HEK293 (cell line): Measurements from ENCODE around the gene RSKR.

Experiments used
- GFI1B ChIP-seq: fragments of 450-650 bp; formaldehyde crosslinking; IDR thresholded peaks from 2 replicates; pipeline ENCODE4 v1.5.1; 2016; ENCODE audit warnings: missing biosample characterization, missing genetic modification characterization
- GLIS1 ChIP-seq: fragments of 450-650 bp; formaldehyde crosslinking; IDR thresholded peaks from 2 replicates; pipeline ENCODE4 v1.5.1; 2016; ENCODE audit warnings: missing biosample characterization, missing genetic modification characterization
- GLIS2 ChIP-seq: fragments of 450-650 bp; formaldehyde crosslinking; IDR thresholded peaks from 2 replicates; pipeline ENCODE4 v1.5.1; 2016; ENCODE audit warnings: missing biosample characterization, missing genetic modification characterization
- KLF16 ChIP-seq: fragments of 450-650 bp; formaldehyde crosslinking; IDR thresholded peaks from 2 replicates; pipeline ENCODE4 v1.5.1; 2017; ENCODE audit warnings: missing biosample characterization, missing genetic modification characterization
- OSR2 ChIP-seq: fragments of 450-650 bp; formaldehyde crosslinking; IDR thresholded peaks from 2 replicates; pipeline ENCODE4 v1.5.1; 2016; ENCODE audit warnings: missing biosample characterization, missing genetic modification characterization
- PRDM1 ChIP-seq: fragments of 450-650 bp; formaldehyde crosslinking; IDR thresholded peaks from 2 replicates; pipeline ENCODE4; 2016; ENCODE audit warnings: missing biosample characterization, missing genetic modification characterization
- SCRT1 ChIP-seq: fragments of 450-650 bp; formaldehyde crosslinking; IDR thresholded peaks from 2 replicates; pipeline ENCODE4 v1.5.1; 2016; ENCODE audit warnings: missing biosample characterization, missing genetic modification characterization, borderline replicate concordance
- SP2 ChIP-seq: fragments of 450-650 bp; formaldehyde crosslinking; IDR thresholded peaks from 2 replicates; pipeline ENCODE4 v1.5.1; 2016; ENCODE audit warnings: missing biosample characterization, missing genetic modification characterization
- SP7 ChIP-seq: fragments of 450-650 bp; formaldehyde crosslinking; IDR thresholded peaks from 2 replicates; pipeline ENCODE4 v1.5.1; 2016; ENCODE audit warnings: missing biosample characterization, missing genetic modification characterization
- WT1 ChIP-seq: fragments of 450-650 bp; formaldehyde crosslinking; IDR thresholded peaks from 2 replicates; pipeline ENCODE4 v1.5.1; 2016; ENCODE audit warnings: missing biosample characterization, missing genetic modification characterization
- ZBTB7A ChIP-seq: fragments of 450-650 bp; formaldehyde crosslinking; IDR thresholded peaks from 2 replicates; pipeline ENCODE4 v1.5.1; 2016; ENCODE audit warnings: low read depth, missing biosample characterization, missing genetic modification characterization
- ZBTB8A ChIP-seq: fragments of 450-650 bp; formaldehyde crosslinking; IDR thresholded peaks from 2 replicates; pipeline ENCODE4 v1.5.1; 2016; ENCODE audit warnings: missing biosample characterization, missing genetic modification characterization
- ZEB2 ChIP-seq: fragments of 450-650 bp; formaldehyde crosslinking; IDR thresholded peaks from 2 replicates; pipeline ENCODE4 v1.5.1; 2016; ENCODE audit warnings: missing biosample characterization, missing genetic modification characterization
- ZFHX2 ChIP-seq: fragments of 450-650 bp; formaldehyde crosslinking; conservative IDR thresholded peaks from 2 replicates; pipeline ENCODE4 v1.5.1; 2016; ENCODE audit warnings: missing biosample characterization, missing genetic modification characterization
- ZFP3 ChIP-seq: fragments of 450-650 bp; formaldehyde crosslinking; IDR thresholded peaks from 2 replicates; pipeline ENCODE4 v1.5.1; 2016; ENCODE audit warnings: low read depth, missing biosample characterization, missing genetic modification characterization
- ZFP69B ChIP-seq: fragments of 450-650 bp; formaldehyde crosslinking; IDR thresholded peaks from 2 replicates; pipeline ENCODE4 v1.5.1; 2016; ENCODE audit warnings: missing biosample characterization, missing genetic modification characterization
- ZNF10 ChIP-seq: fragments of 450-650 bp; formaldehyde crosslinking; IDR thresholded peaks from 2 replicates; pipeline ENCODE4 v1.5.1; 2017; ENCODE audit warnings: missing biosample characterization, missing genetic modification characterization
- ZNF155 ChIP-seq: fragments of 450-650 bp; formaldehyde crosslinking; IDR thresholded peaks from 2 replicates; pipeline ENCODE4 v1.5.1; 2016; ENCODE audit warnings: missing biosample characterization, missing genetic modification characterization
- ZNF169 ChIP-seq: fragments of 450-650 bp; formaldehyde crosslinking; IDR thresholded peaks from 2 replicates; pipeline ENCODE4 v1.5.1; 2016; ENCODE audit warnings: missing biosample characterization, missing genetic modification characterization
- ZNF184 ChIP-seq: fragments of 450-650 bp; IDR thresholded peaks from 2 replicates; pipeline ENCODE4 v1.5.1; 2018; ENCODE audit warnings: missing biosample characterization, mild to moderate bottlenecking, missing genetic modification characterization
- ZNF2 ChIP-seq: fragments of 450-650 bp; formaldehyde crosslinking; IDR thresholded peaks from 2 replicates; pipeline ENCODE4 v1.5.1; 2016; ENCODE audit warnings: missing biosample characterization, missing genetic modification characterization
- ZNF211 ChIP-seq: fragments of 450-650 bp; formaldehyde crosslinking; IDR thresholded peaks from 2 replicates; pipeline ENCODE4 v1.5.1; 2016; ENCODE audit warnings: low read depth, missing biosample characterization, missing genetic modification characterization
- ZNF223 ChIP-seq: fragments of 450-650 bp; formaldehyde crosslinking; IDR thresholded peaks from 2 replicates; pipeline ENCODE4 v1.5.1; 2016; ENCODE audit warnings: missing biosample characterization, missing genetic modification characterization
- ZNF239 ChIP-seq: fragments of 450-650 bp; formaldehyde crosslinking; IDR thresholded peaks from 2 replicates; pipeline ENCODE4 v1.5.1; 2016; ENCODE audit warnings: missing biosample characterization, missing genetic modification characterization
- ZNF404 ChIP-seq: fragments of 450-650 bp; formaldehyde crosslinking; IDR thresholded peaks from 2 replicates; pipeline ENCODE4 v1.5.1; 2017; ENCODE audit warnings: missing biosample characterization, missing genetic modification characterization
- ZNF521 ChIP-seq: fragments of 450-650 bp; formaldehyde crosslinking; IDR thresholded peaks from 2 replicates; pipeline ENCODE4 v1.5.1; 2017; ENCODE audit warnings: missing biosample characterization, mild to moderate bottlenecking, missing genetic modification characterization
- ZNF530 ChIP-seq: fragments of 450-650 bp; formaldehyde crosslinking; IDR thresholded peaks from 2 replicates; pipeline ENCODE4 v1.5.1; 2016; ENCODE audit warnings: low read depth, missing biosample characterization, missing genetic modification characterization
- ZNF548 ChIP-seq: fragments of 450-650 bp; formaldehyde crosslinking; IDR thresholded peaks from 2 replicates; pipeline ENCODE4 v1.5.1; 2016; ENCODE audit warnings: missing biosample characterization, missing genetic modification characterization
- ZNF549 ChIP-seq: fragments of 450-650 bp; IDR thresholded peaks from 2 replicates; pipeline ENCODE4 v1.5.1; 2018; ENCODE audit warnings: missing biosample characterization, missing genetic modification characterization, mild to moderate bottlenecking, inconsistent platforms, moderate library complexity
- ZNF610 ChIP-seq: fragments of 450-650 bp; formaldehyde crosslinking; IDR thresholded peaks from 2 replicates; pipeline ENCODE4 v1.5.1; 2016; ENCODE audit warnings: missing biosample characterization, missing genetic modification characterization, borderline replicate concordance
- ZNF677 ChIP-seq: fragments of 450-650 bp; IDR thresholded peaks from 2 replicates; pipeline ENCODE4 v1.5.0; 2018; ENCODE audit warnings: missing biosample characterization, mild to moderate bottlenecking, missing genetic modification characterization, moderate library complexity
- ZNF768 ChIP-seq: fragments of 450-650 bp; formaldehyde crosslinking; IDR thresholded peaks from 2 replicates; pipeline ENCODE4 v1.5.1; 2018; ENCODE audit warnings: missing biosample characterization, mild to moderate bottlenecking, missing genetic modification characterization
- ZXDB ChIP-seq: fragments of 450-650 bp; formaldehyde crosslinking; IDR thresholded peaks from 2 replicates; pipeline ENCODE4 v1.5.1; 2016; ENCODE audit warnings: missing biosample characterization, missing genetic modification characterization
- TF ChIP-seq, protein P1 (sequence below): fragments of 450-650 bp; formaldehyde crosslinking; IDR thresholded peaks from 2 replicates; pipeline ENCODE4 v1.5.1; 2016; ENCODE audit warnings: missing biosample characterization, missing genetic modification characterization
- TF ChIP-seq, protein P2 (sequence below): fragments of 450-650 bp; formaldehyde crosslinking; IDR thresholded peaks from 2 replicates; pipeline ENCODE4 v1.5.1; 2016; ENCODE audit warnings: missing biosample characterization, missing genetic modification characterization
- TF ChIP-seq, protein P3 (sequence below): fragments of 450-650 bp; formaldehyde crosslinking; IDR thresholded peaks from 2 replicates; pipeline ENCODE4 v1.5.1; 2017; ENCODE audit warnings: missing biosample characterization, missing genetic modification characterization
- TF ChIP-seq, protein P4 (sequence below): fragments of 450-650 bp; formaldehyde crosslinking; IDR thresholded peaks from 2 replicates; pipeline ENCODE4 v1.5.1; 2016; ENCODE audit warnings: missing biosample characterization, missing genetic modification characterization

RSKR gene

DNA sequence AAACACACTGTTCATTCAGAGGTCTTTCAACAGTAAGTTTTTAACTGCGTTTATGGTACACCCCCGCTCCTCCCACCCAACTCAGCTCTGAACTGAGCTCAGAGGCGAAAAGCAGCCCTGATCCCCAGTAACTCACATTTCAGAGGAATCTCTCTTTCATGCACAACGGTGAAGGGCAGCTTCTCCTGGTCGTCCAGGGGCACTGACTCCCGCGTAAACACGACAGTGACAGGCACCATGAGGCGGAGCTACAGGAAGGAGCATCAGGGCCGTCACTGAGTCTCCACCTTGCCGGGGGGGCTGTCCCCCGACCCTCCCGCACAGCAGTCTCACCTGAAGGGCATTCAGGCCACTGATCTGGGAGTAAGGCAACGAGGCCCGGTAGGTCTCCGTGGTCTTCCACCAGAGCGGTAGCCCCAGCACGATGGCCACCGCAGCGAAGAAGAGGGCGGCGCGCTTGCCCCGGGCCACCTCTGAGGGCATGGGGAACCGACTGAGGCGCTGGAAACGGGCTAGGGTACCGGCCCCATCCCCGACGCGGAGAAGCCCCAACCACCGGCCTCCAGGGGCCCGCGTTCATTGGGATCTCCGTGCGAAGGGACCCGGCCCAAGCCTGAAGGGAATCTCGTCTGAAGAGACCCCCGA, 43.1 kb downstream of the RSKR start (continued):
- TF ChIP-seq ZNF10 (tag by site-specific recombination): peak; percentile 68; the same call in 1 of the 2 replicates
- TF ChIP-seq ZNF548 (tag by site-specific recombination): no peak
- no peak for TF ChIP-seq ZNF530 (tag by site-specific recombination)
- TF ChIP-seq, protein P1, sequence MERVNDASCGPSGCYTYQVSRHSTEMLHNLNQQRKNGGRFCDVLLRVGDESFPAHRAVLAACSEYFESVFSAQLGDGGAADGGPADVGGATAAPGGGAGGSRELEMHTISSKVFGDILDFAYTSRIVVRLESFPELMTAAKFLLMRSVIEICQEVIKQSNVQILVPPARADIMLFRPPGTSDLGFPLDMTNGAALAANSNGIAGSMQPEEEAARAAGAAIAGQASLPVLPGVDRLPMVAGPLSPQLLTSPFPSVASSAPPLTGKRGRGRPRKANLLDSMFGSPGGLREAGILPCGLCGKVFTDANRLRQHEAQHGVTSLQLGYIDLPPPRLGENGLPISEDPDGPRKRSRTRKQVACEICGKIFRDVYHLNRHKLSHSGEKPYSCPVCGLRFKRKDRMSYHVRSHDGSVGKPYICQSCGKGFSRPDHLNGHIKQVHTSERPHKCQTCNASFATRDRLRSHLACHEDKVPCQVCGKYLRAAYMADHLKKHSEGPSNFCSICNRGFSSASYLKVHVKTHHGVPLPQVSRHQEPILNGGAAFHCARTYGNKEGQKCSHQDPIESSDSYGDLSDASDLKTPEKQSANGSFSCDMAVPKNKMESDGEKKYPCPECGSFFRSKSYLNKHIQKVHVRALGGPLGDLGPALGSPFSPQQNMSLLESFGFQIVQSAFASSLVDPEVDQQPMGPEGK (tag by site-specific recombination): peak; percentile 83
- TF ChIP-seq WT1 (tag by site-specific recombination): no peak; the same call in 1 of the 2 replicates
- no peak for TF ChIP-seq GLIS2
- TF ChIP-seq ZBTB8A (tag by site-specific recombination): peak; percentile 48; the same call in 1 of the 2 replicates
- peak; percentile 70; the same call in 1 of the 2 replicates for TF ChIP-seq ZXDB (tag by site-specific recombination)
- no peak for TF ChIP-seq ZFP69B (tag by site-specific recombination)
- peak; percentile 41 for TF ChIP-seq GLIS1
- TF ChIP-seq, protein P2, sequence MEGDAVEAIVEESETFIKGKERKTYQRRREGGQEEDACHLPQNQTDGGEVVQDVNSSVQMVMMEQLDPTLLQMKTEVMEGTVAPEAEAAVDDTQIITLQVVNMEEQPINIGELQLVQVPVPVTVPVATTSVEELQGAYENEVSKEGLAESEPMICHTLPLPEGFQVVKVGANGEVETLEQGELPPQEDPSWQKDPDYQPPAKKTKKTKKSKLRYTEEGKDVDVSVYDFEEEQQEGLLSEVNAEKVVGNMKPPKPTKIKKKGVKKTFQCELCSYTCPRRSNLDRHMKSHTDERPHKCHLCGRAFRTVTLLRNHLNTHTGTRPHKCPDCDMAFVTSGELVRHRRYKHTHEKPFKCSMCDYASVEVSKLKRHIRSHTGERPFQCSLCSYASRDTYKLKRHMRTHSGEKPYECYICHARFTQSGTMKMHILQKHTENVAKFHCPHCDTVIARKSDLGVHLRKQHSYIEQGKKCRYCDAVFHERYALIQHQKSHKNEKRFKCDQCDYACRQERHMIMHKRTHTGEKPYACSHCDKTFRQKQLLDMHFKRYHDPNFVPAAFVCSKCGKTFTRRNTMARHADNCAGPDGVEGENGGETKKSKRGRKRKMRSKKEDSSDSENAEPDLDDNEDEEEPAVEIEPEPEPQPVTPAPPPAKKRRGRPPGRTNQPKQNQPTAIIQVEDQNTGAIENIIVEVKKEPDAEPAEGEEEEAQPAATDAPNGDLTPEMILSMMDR: 0 out of 2 replicates have a peak, but pooled peaks have one; percentile 16
- no peak for TF ChIP-seq ZNF549 (tag by site-specific recombination)
- TF ChIP-seq SCRT1 (tag by site-specific recombination): no peak
- peak; percentile 90 for TF ChIP-seq PRDM1 (tag by site-specific recombination)
- TF ChIP-seq ZNF155 (tag by site-specific recombination): no peak
- TF ChIP-seq GFI1B (tag by site-specific recombination): no peak
- peak; percentile 76 for TF ChIP-seq ZFHX2 (tag by site-specific recombination)
- no peak for TF ChIP-seq ZNF2 (tag by site-specific recombination)
- TF ChIP-seq, protein P3, sequence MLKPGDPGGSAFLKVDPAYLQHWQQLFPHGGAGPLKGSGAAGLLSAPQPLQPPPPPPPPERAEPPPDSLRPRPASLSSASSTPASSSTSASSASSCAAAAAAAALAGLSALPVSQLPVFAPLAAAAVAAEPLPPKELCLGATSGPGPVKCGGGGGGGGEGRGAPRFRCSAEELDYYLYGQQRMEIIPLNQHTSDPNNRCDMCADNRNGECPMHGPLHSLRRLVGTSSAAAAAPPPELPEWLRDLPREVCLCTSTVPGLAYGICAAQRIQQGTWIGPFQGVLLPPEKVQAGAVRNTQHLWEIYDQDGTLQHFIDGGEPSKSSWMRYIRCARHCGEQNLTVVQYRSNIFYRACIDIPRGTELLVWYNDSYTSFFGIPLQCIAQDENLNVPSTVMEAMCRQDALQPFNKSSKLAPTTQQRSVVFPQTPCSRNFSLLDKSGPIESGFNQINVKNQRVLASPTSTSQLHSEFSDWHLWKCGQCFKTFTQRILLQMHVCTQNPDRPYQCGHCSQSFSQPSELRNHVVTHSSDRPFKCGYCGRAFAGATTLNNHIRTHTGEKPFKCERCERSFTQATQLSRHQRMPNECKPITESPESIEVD (tag by site-specific recombination): no peak
- peak; percentile 34; the same call in 1 of the 2 replicates for TF ChIP-seq KLF16
- peak; percentile 4 for TF ChIP-seq SP2 (tag by site-specific recombination)
- no peak for TF ChIP-seq ZNF768 (tag by site-specific recombination)
- TF ChIP-seq ZNF223: no peak
- TF ChIP-seq, protein P4, sequence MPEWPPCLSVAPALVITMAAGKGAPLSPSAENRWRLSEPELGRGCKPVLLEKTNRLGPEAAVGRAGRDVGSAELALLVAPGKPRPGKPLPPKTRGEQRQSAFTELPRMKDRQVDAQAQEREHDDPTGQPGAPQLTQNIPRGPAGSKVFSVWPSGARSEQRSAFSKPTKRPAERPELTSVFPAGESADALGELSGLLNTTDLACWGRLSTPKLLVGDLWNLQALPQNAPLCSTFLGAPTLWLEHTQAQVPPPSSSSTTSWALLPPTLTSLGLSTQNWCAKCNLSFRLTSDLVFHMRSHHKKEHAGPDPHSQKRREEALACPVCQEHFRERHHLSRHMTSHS: no peak
- TF ChIP-seq ZNF521 (tag by site-specific recombination): no peak
- peak; percentile 46; the same call in 1 of the 2 replicates for TF ChIP-seq ZEB2 (tag by site-specific recombination)
- peak; percentile 9; the same call in 1 of the 2 replicates for TF ChIP-seq ZBTB7A
- no peak for TF ChIP-seq ZNF239
- TF ChIP-seq ZNF610: 0 out of 2 replicates have a peak, but pooled peaks have one; percentile 20
- no peak for TF ChIP-seq ZNF211 (tag by site-specific recombination)
- no peak for TF ChIP-seq ZNF169 (tag by site-specific recombination)
- no peak for TF ChIP-seq ZNF184 (tag by site-specific recombination)
- TF ChIP-seq SP7 (tag by site-specific recombination): no peak
- peak; percentile 65 for TF ChIP-seq OSR2 (tag by site-specific recombination)
- no peak for TF ChIP-seq ZNF404
- no peak for TF ChIP-seq ZFP3 (tag by site-specific recombination)
- TF ChIP-seq ZNF677 (tag by site-specific recombination): no peak
